ENCODE measurements around the gene CHAC2. TPM values are rescaled to one million over a fixed set of nuclear protein-coding genes. Genes with fewer than 3 reads are reported as not detected.

CHAC2 gene
- total RNA-seq, 4 donors from 2014 or later = 0.51 to 5.3 (median 2.9) TPM

DNA sequence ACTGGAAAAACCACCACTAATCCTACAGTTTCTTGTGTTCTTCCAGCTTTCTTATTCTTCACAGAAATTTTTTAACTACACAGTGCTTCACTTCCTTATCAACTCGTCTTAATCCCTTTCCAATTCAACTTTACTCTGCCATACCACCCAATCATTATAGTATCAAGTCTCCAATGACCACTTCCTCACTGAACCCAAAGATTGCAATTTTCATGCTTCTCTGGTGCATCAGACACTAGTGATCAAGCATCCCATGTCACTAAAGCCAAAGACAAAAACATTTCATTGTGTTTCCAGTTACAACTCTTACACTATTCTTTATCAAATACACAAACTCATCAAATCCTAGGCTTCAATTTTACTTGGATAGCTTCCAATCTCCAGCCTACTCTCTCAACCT, 9.5 kb downstream of the CHAC2 start:
- H3K27ac ChIP-seq = no peak overlapping the region
- intact Hi-C loops (cut with DNase I; ENCODE audit: low total_unique reads) = no loop called here
- no peaks in the 10 kb centered on the region for H3K4me1 ChIP-seq
- no peaks in the 10 kb centered on the region for H3K27me3 ChIP-seq
- no peak overlapping the region for H3K4me3 ChIP-seq
- H3K9me3 ChIP-seq = no peaks in the 10 kb centered on the region
- DNase-seq = no peak
- TF ChIP-seq CTCF (IDR thresholded peaks at IDR 0.05) (no peak), POLR2A (IDR thresholded peaks at IDR 0.05) (no peak)
- H3K36me3 ChIP-seq = no peaks in the 10 kb centered on the region

DNA sequence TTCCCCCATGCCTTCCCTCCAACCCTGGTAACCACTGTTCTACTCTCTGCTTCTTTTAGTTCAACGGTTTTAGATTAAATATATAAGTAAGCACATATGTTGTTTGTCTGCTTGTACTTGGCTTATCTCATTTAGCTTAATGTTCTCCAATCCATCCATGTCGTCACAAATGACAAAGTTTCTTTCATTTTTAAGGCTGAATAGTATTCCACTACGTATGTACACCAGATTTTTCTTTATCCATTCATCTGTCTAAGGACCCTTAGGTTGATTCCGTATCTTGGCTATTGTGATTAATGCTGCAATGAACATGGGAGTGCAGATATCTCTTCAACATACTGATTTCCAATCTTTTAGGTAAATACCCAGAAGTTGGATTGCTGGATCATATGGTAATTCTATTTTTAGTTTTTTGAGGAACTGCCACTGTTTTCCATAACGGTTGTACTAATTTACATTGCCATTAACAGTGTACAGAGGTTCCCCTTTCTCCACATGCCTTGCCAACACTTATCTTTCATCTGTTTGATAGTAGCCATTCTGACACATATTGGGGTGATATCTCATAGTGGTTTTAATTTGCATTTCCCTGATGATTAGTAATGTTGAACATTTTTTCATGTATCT, 11.0 kb downstream of the CHAC2 start:
- intact Hi-C loops (cut with DNase I; ENCODE audit: low total_unique reads) = no loop called here
- H3K27me3 ChIP-seq = no peaks in the 10 kb centered on the region
- no peak overlapping the region for H3K4me3 ChIP-seq
- DNase-seq = no peak
- no peaks in the 10 kb centered on the region for H3K9me3 ChIP-seq
- no peaks in the 10 kb centered on the region for H3K4me1 ChIP-seq
- no peak overlapping the region for H3K27ac ChIP-seq
- TF ChIP-seq POLR2A (IDR thresholded peaks at IDR 0.05) = no peak
- TF ChIP-seq CTCF (IDR thresholded peaks at IDR 0.05) = no peak
- no peaks in the 10 kb centered on the region for H3K36me3 ChIP-seq

DNA sequence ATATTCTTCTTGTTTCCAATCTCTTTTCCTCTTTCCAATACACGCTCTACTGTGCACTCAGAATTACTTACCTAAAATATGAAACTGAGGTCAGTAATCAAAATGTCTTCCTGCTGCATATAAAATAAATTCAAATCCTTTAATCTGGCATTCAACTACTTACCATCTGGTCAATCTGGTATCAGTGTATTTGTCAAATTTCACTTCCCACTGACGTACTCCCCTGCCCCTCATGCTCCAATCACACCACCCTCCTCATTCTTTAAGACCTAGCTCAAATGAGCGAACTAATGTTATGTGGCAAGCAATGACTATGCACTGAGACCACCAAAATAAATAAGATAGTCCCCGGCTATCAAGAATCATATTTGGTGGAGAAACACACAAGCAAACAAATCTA, 12.5 kb downstream of the CHAC2 start:
- TF ChIP-seq POLR2A (IDR thresholded peaks at IDR 0.05) (no peak), CTCF (IDR thresholded peaks at IDR 0.05) (no peak)
- no peak overlapping the region for H3K4me3 ChIP-seq
- no peak for DNase-seq
- no peaks in the 10 kb centered on the region for H3K9me3 ChIP-seq
- H3K27ac ChIP-seq = no peak overlapping the region
- H3K27me3 ChIP-seq = no peaks in the 10 kb centered on the region
- H3K4me1 ChIP-seq = peaks cover 2 to 6% of the 10 kb centered on the region in 2 donors
- H3K36me3 ChIP-seq = no peaks in the 10 kb centered on the region
- intact Hi-C loops (cut with DNase I; ENCODE audit: low total_unique reads) = no loop called here

DNA sequence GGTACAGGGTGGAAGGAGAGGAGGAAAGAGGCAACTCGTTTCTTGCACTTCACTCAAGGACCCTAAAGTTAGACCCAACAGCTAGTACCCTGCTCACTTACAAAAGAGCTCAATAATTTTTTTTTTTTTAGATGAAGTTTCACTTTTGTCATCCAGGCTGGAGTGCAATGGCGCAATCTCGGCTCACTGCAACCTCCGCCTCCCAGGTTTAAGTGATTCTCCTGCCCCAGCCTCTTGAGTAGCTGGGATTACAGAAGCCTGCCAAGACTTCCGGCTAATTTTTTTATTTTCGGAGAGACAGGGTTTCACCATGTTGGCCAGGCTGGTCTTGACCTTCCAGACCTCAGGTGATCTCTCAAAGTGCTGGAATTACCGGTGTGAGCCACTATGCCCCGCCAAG, 15.1 kb downstream of the CHAC2 start:
- DNase-seq = no peak
- no peak overlapping the region for H3K27ac ChIP-seq
- TF ChIP-seq CTCF (IDR thresholded peaks at IDR 0.05) = no peak
- no peak overlapping the region for H3K4me3 ChIP-seq
- no peaks in the 10 kb centered on the region for H3K27me3 ChIP-seq
- peaks cover 8 to 10% of the 10 kb centered on the region in 2 donors for H3K4me1 ChIP-seq
- no peaks in the 10 kb centered on the region for H3K9me3 ChIP-seq
- no peaks in the 10 kb centered on the region for H3K36me3 ChIP-seq
- intact Hi-C loops (cut with DNase I; ENCODE audit: low total_unique reads) = no loop called here

GRCh38 chr2:53784436-53784835, 16.8 kb downstream of the CHAC2 start:
- intact Hi-C loops (cut with DNase I; ENCODE audit: low total_unique reads) = no loop called here
- Histone ChIP-seq H3K4me1 (peaks cover 8 to 18% of the 10 kb centered on the region in 2 donors), H3K27me3 (no peaks in the 10 kb centered on the region), H3K4me3 (no peak overlapping the region), H3K36me3 (no peaks in the 10 kb centered on the region), H3K9me3 (no peaks in the 10 kb centered on the region), H3K27ac (no peak overlapping the region)
- TF ChIP-seq POLR2A (IDR thresholded peaks at IDR 0.05) = no peak
- no peak for TF ChIP-seq CTCF (IDR thresholded peaks at IDR 0.05)
- DNase-seq = no peak
